OCI-M1 (cell line): ENCODE measurements around the gene GPBP1.
"Not testable (repeated sequence)": the region's sequence is repeated elsewhere in the genome, so short reads cannot be mapped to it uniquely, and the experiment has no call there.

Source experiments
- DNase-seq: peaks from one replicate; lab custom pipeline; 2025; lab: John Stamatoyannopoulos, UW

The GPBP1 gene

DNA sequence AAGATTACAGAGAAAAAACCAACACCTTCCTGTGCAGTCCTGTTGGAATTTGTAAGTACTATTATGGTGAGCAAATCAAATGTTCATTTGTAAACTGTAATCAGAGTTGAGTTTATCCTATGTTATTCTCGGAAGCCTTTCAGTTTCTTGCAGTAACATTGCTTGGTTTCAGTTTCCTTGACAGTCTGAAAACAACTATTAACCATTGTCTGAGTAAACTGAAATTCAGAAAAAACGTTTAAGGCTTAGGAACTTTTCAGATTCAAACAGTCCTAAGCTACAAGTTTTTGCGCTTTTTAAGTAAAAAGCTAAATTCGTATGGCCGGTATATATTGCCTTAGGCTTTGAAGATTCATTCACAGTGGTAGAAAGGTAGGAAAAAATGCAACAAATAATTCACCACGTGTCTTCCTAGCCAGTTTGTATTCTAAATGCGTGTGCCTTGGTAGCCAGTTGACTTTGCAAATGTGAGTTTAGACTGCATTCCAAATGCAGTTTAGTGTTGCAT lies 2.5 kb downstream of the GPBP1 start:
- DNase-seq = peak; percentile 59

DNA sequence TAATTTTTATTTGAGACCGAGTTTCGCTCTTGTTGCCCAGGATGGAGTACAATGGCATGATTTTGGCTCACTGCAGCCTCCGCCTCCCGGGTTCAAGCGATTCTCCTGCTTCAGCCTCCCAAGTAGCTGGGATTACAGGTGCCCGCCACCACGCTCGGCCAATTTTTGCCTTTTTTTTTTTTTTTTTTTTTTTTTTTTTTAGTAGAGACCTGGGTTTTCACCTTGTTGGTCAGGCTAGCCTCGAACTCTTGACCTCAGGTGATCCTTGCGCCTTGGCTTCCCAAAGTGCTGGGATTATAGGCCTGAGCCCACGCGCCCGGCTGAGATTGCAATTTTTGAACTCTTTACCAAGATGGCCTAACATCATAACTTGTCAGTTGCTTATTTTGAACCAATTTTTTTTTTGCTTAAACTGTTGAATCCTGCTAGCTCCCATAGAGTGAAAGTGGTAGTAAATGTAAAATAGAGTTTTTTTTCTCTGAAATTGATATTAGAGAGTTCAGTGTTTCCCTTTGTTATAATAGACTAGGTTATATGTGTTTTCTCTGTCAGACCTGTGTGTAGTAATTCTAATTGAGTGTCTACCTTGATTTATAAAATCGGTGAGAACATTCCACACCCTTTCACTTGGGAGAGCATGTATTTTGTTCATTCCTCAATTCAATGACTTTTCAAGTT lies 3.8 kb downstream of the GPBP1 start:
- no peak for DNase-seq

DNA sequence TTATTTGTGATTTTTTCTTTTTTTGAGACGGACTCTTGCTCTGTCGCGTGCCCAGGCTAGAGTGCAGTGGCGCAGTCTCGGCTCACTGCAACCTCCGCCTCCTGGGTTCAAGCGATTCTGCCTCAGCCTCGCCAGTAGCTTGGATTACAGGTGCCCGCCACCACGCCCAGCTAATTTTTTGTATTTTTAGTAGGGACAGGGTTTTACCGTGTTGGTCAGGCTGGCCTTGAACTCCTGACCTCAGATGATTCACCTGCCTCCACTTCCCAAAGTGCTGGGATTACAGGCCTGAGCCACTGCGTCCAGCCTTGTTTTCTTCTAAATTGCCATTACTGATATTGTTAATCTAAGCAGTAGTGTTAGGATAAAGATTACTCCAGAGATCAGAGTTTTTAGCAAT lies 4.4 kb downstream of the GPBP1 start:
- not testable (repeated sequence) for DNase-seq

DNA sequence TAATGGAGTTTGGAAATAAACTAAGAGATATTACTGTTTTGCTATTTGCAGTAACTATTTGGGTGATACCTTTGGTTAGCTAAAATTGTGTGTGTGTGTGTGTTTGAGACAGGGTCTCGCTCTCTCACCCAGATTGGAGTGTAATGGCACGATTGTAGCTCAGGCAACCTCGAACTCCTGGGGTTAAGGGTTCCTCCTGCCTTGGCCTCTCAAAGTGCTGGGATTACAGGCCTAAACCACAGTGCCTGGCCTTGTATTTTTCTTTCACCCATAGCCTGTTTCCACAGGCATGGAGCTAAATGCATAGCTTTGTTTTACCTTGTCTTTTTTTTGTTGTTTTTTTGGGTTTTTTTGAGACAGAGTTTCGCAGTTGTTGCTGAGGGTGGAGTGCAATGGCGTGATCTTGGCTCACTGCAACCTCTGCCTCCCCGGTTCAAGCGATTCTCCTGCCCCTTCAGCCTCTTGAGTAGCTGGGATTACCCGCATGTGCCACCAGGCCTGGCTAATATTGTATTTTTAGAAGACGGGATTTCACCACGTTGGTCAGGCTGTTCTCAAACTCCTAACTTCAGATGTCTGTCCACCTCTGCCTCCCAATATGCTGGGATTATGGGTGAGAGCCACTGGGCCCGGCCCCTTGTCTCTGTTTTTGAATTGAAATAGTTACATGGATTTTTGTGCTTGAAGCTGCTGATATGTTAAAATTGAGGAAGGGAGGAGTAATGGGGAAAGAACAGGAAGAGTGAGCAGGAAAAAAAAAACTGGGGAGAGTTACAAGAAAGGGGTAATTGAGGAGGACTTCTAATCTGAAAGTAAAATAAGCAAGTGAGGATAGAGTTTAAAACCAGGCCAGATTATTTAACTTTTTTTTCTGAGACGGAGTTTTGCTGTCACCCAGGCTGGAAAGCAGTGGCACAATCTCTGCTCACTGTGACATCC lies 5.7 kb downstream of the GPBP1 start:
- no peak for DNase-seq

DNA sequence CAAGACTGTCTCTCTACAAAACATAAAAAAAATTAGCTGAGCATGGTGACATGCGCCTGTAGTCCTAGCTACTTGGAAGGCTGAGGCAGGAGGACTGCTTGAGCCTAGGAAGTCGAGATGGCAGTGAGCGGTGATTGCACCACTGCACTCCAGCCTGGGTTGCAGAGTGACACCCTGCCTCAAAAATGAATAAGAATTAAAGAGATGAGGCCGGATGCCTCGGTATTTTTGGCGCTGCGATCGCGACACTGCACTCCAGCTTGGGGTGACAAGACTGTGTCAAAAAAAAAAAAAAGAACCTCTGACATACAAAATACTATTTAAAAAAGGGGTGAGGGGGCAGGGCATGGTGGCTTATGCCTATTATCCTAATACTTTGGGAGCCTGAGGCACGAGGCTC lies 7.3 kb downstream of the GPBP1 start:
- DNase-seq = no peak

DNA sequence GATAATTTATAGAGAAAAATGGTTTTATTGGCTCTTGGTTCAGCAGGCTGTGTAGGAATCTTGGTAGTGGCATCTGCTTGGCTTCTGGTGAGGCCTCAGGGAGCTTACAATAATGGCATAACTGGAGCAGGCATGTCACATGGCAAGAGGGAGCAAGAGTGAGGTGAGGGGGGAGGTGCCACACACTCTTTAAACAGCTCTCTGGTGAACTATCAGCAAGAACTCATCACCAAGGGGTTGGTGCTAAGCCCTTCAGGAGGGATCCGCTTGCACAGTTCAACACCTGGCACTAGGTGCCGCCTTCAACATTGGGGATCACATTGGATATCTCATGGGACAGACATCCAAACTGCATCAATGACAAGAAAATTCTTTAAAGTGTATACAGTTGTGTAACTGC lies 10.5 kb downstream of the GPBP1 start:
- no peak for DNase-seq

DNA sequence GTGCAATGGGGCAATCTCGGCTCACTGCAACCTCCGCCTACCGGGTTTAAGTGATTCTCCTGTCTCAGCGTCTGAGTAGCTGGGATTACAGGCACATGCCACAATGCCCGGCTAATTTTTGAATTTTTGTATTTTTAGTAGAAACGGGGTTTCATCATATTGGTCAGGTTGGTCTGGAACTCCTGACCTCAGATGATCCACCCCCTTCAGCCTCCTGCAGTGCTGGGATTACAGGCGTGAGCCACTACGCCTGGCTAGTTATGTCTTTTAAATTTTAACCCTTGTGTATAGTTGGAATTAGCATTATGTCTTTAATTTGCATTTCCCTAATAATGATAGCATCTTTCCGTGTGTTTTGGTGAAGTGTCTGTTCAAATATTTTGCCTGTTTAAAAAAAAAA lies 11.5 kb downstream of the GPBP1 start:
- DNase-seq = no peak

DNA sequence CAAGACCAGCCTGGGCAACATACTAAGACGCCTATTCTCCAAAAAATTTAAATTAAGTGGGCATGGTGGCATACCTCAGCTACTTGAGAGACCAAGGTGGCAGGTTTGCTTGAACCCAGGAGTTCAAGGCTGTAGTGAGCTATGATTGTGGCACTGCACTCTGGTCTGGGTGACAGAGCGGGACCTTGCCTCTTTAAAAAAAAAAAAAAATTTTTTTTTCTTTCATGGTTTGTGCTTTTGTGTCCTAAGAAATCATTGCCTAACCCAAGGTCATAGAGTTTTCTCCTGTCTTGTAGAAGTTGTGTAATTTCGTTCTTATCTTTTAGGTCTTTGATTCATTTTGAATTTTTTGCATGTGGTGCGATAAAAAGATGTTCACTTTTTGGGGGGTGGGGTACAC lies 12.3 kb downstream of the GPBP1 start:
- DNase-seq = no peak

DNA sequence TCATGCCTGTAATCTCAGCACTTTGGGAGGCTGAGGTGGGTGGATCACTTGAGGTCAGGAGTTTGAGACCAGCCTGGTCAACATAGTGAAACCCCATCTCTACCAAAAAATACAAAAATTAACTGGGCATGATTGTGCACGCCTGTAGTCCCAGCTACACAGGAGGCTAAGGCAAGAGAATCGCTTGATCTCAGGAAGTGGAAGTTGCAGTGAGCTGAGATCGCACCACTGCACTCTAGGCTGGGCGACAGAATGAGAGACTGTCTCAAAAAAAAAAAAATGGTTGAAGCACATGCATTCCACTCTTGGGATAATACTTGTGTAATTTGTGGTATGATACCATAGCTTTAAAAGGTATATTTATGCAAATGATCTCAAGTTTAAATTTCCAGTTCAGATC lies 14.1 kb downstream of the GPBP1 start:
- not testable (repeated sequence) for DNase-seq

DNA sequence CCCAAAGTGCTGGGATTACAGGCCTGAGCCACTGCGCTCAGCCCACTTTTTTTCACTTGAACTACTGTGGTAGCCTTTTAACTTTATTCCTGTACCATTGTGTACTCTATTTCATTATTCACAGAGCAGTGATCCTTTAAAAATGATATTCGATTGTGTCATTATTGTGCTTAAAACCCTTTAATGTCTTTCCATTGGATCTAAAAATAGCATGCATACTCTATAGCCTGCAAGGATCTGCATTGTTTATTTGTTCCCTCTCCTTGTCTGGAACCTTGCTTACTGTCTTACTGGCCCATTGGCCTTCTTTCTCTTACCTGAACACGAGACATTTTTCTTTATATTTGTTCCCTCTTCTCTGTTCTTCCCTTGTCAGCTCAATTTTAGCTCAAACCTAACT lies 15.7 kb downstream of the GPBP1 start:
- no peak for DNase-seq

DNA sequence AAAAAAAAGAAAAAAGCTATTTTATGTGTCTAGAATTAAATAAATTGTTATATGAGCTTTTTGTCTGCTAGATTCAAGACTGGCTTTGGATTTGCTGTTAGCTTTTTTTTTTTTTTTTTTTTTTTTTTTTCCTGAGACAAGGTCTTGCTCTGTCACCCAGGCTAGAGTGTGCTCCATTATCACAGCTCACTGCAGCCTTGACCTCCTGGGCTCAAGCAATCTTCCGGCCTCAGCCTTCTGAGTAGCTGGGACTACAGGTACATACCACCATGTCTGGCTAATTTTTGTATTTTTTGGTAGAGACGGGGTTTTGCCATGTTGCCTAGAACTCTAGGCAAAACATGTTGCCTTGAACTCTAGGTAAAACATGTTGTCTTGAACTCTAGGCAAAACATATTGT lies 16.7 kb downstream of the GPBP1 start:
- no peak for DNase-seq

DNA sequence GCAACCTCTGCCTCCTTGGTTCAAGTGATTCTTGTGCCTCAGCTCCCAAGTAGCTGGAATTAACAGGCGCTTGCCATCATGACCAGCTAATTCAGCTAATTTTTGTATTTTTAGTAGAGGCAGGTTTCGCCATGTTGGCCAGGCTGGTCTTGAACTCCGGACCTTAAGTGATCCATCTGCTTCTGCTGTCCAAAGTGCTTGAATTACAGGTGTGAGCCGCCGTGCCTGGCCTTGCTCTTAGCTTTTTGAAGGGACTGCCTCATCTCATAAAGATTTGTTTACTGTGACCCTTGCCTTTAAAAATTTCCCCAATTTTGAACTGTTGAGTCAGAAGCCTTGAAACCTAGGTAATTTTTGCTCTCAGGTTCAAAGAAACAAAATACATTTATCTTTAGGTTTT lies 17.3 kb downstream of the GPBP1 start:
- DNase-seq = no peak

DNA sequence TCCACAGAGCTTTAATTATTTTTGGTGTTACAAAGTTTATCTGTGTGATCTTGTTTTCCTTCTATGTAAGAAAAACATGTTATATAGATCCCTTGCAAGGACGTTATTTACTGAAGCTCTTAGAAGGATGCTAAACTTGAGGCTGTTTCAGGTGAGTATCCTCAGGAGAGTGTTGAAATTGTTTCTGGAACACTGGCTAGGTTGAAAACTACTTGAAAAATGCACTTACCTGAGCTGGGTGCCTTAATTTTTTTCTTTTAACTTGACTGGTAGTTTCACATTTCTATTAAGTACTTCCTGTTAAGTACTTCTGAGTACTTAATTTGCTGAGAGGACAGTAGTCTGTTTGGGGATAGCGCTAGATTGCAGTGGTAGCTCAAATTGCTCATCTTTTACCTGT lies 18.1 kb downstream of the GPBP1 start:
- no peak for DNase-seq

DNA sequence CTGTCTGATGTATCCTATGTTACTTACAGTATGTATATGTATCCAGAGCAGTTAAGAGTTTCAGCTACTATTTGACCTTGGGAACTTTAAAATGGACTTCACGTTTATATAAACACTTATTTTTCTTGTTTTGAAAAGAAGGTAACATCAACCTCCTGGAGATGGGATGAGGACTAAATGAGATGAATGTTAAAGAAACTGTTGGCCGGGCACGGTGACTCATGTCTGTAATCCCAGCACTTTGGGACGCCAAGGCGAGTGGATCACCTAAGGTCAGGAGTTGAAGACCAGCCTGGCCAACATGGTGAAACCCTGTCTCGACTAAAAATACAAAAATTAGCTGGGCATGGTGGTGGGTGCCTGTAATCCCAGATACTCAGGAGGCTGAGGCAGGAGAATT lies 19.0 kb downstream of the GPBP1 start:
- not testable (repeated sequence) for DNase-seq

DNA sequence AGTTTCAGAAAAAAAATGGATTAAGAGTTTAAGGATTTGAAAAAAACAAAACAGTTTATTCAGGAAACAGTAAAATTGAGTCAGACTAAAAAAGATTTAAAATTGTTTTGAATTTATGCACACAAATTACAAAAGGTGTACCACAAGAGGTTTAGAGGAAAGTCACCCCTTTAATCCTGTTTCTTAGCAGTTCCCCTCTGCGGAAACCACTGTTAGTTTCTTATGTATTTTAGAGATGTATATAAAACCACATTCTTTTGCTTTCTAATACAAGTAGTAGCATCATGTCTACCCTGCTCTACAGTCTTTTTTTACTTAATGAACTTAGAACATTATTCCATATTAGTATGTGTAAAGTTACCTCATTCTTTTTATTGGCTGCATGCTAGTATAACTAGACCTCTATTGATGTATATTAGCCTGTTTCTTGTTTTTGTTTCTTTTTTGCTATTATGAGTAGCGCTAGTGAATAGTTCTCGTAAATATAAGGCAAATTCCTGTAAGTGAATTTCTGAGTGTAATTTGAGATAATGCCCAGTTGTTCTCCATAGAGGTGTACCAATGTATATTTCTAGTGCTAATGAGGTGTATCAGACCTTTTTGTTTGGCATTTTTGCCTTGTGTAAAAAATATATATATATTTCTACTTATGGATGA lies 20.0 kb downstream of the GPBP1 start:
- DNase-seq = no peak

DNA sequence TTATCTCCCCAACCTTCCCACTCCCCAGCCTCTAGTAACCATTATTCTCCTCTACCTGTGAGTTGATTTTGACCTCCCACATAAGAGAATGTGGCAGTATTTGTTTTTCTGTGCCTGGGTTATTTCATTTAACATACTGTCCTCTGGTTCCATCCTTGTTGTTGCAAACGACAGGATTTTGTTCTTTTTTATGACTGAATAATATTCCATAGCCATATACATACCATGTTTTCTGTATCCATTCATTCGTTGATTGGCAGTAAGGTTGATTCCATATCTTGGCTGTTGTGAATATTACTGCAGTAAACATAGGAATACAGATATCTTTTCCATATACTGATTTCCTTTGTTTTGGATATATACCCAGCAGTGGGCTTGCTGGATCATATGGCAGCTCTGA lies 20.8 kb downstream of the GPBP1 start:
- no peak for DNase-seq

DNA sequence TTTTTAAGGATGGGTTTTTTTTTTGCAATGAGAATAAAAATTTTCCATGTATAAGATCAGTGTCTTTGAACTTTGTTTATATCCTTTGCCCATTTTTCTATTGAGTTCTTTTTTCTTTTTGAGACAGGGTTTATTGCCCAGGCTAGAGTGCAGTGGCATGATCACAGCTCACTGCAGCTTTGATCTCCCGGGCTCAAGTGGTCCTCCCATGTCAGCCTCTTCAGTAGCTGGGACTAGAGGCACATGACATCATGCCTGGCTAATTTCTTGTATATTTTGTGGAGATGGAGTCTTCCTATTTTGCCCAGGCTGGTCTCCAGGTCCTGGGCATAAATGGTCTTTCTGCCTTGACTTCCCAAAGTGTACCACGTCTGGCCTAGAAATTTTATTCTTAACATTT lies 21.2 kb downstream of the GPBP1 start:
- DNase-seq = no peak

DNA sequence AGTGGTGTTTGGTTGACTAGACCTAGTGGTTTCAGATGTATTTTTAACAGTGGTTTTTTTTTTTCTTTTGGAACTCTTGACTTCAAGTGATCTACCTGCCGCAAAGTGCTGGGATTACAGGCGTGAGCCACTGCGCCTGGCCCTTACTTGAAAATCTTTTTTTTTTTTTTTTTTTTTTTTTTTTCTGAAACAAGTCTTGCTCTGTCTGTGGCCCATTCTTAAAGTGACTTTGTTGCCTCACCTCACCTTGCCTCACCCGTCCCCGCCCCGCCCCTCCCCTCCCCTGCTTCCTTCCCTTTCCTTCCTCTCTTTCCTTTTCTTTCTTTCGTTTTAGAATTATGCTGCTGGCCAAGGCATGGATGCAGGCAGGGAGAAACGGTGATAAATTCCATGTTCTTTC lies 26.0 kb downstream of the GPBP1 start:
- DNase-seq = no peak

DNA sequence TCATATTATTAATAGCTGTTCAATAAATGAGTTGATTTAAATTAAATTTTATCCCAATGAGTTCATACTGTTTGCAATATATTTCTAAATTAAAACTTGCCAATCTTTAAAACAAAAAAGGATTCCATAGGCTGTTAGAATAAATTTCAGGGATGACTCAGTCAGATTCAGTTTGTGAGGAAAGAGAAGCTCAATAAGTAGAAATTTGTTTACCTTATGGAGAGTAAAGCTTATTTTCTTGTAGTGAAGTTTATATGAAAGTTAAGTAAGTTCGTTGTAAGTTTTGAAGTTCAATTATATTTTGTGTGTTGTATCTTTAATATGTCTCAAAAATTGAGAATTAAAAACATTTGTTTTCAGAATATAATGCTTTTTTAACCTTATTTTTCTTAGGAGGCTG lies 29.0 kb downstream of the GPBP1 start:
- DNase-seq = no peak

DNA sequence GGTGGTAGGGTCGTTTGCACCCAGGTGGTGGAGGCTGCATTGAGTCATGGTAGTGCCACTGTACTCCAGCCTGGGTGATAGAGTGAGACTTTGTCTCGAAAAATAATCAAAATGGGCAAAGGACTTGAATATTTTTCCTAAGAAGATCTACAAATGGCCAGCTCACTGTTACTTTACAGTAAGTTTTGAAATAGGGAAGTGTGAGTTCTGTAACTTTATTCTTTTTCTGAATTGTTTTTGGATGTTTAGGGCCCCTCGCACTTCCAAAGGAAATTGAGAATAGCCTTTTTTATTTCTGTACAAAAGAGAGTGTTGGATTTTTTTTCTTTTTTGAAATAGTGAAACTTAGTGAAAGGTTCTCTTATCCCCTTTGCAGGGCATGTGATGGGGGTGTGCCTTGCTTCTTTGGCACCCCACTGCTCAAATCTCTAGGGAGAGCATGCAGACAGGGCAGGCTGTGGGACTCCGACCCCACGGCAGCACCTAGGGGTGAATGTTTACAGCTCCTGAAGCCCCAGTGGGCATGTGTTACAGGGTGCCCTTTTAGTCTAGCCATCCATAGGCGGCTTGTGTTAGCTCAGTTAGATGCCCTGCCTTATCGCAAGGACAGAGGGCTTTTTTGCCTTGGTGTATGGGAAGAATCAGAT lies 33.3 kb downstream of the GPBP1 start:
- DNase-seq = no peak

DNA sequence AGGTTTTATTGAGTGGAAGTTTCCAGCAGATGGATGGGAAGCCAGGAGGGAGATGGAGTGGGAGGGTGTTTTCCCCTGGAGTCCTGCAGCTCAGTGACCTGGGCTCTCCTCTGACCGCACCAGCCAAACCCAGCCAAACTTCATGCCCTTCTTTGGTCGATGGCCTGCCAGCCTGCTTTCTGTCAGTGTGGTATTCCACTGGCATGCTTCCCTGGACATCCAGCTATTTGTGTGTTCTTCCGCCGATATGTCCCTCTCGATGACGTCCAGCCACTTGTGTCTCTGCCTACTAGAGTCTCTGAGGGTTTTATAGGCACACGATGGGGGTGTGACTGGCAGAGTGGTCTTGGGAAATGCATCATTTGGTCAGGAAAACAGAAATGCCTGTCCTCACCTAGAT lies 33.8 kb downstream of the GPBP1 start:
- DNase-seq = no peak

DNA sequence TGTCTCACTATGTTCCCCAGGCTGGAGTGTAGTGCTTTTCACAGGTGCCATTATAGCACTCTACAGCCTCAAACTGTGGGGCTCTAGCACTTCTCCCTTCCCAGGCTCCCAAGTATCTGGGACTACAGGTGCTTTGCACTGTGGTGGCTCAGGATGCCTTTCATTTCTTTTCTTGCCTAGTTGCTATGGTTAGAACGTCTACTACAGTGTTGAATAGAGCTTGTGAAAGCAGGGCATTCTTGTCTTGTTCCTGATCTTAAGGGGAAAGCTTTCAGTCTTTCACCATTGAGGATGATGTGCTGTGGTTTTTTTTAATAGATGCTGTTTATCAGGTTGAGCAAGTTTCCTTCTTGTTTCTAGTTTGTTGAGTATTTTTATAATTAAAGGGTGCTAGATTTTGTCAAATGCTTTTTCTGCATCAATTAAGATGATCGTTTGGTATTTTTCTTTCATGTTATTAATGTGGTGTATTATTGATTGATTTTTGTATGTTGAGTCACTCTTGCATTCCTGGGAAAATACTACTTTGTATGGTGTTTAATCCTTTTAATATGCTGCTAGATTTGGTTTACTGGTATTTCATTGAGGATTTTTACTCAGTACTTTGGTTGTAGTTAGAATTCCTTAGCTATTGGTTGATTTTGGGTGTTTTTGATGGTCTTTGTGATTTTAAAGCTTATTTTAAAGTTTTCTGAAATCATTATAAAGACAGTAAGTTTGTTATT lies 35.6 kb downstream of the GPBP1 start:
- DNase-seq = peak; percentile 28
